ENCODE data around the gene INSIG2.

GRCh38 chr2:118065015-118065706, 23.1 kb upstream of the INSIG2 start:
- TF ChIP-seq POLR2A (IDR thresholded peaks at IDR 0.05; ENCODE audit: low read depth, low read length) (no peak), POLR2AphosphoS5 (IDR thresholded peaks at IDR 0.05; ENCODE audit: low read depth, low read length) (no peak), TAF1 (IDR thresholded peaks at IDR 0.05; ENCODE audit: borderline replicate concordance, low read depth, low read length) (no peak)

All from GM12892 (cell line).